Measurements from ENCODE around the gene HDGFL2. TPM values are rescaled to one million over a fixed set of nuclear protein-coding genes. Genes with fewer than 3 reads are reported as not detected.

HDGFL2 gene
- total and polyA plus RNA-seq, 10 donors: 23.2 to 136 (median 28.3) TPM

DNA sequence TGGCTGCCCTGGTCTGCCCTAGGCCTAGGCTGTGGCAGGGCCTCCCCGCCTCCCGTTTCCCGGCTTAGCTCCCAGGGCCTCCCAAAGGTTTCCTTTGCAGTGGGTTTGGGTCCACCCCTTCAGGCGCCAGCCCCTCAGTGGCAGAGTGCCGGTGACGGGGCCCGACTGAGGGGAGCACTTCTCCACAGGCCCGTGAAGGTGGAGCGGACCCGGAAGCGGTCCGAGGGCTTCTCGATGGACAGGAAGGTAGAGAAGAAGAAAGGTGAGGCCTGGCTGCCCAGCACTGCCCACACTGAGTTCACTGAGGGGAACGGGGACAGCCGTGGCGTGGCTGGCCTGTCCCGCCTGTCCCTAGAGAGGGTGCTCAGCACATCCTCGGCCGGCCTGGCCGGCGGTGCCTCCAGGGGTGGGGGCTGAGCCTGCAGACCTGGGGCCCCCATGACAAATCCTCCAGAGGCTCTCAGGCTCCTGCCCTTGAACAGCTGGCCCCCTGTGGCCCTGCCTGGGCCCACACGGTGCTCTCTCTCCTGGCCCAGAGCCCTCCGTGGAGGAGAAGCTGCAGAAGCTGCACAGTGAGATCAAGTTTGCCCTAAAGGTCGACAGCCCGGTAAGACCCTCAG is 25.8 kb downstream of the HDGFL2 start:
- Histone ChIP-seq H3K27ac (no peak overlapping the region), H3K36me3 (peaks cover 0 to 99% (median 90%) of the 10 kb centered on the region in 6 donors), H3K4me1 (no peaks in the 10 kb centered on the region), H3K4me3 (no peak overlapping the region), H3K27me3 (replicated peaks in 1 of 7) (no peaks in the 10 kb centered on the region), H3K9me3 (no peaks in the 10 kb centered on the region)
- WGBS, 5 donors: 92 to 96% (median 92%) methylated on average over 18 to 25 of the region's 25 CpGs
- no peak for DNase-seq
- TF ChIP-seq POLR2AphosphoS5 (IDR thresholded peaks at IDR 0.05): peak in 1 of 3 donors; percentile 8
- TF ChIP-seq, protein P1, sequence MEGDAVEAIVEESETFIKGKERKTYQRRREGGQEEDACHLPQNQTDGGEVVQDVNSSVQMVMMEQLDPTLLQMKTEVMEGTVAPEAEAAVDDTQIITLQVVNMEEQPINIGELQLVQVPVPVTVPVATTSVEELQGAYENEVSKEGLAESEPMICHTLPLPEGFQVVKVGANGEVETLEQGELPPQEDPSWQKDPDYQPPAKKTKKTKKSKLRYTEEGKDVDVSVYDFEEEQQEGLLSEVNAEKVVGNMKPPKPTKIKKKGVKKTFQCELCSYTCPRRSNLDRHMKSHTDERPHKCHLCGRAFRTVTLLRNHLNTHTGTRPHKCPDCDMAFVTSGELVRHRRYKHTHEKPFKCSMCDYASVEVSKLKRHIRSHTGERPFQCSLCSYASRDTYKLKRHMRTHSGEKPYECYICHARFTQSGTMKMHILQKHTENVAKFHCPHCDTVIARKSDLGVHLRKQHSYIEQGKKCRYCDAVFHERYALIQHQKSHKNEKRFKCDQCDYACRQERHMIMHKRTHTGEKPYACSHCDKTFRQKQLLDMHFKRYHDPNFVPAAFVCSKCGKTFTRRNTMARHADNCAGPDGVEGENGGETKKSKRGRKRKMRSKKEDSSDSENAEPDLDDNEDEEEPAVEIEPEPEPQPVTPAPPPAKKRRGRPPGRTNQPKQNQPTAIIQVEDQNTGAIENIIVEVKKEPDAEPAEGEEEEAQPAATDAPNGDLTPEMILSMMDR (IDR thresholded peaks at IDR 0.05 in 8 of 11, conservative IDR thresholded peaks at IDR 0.05 in 3 of 11): no peak
- intact Hi-C loops (cut with DNase I; ENCODE audit: low total_unique reads): no loop called here

DNA sequence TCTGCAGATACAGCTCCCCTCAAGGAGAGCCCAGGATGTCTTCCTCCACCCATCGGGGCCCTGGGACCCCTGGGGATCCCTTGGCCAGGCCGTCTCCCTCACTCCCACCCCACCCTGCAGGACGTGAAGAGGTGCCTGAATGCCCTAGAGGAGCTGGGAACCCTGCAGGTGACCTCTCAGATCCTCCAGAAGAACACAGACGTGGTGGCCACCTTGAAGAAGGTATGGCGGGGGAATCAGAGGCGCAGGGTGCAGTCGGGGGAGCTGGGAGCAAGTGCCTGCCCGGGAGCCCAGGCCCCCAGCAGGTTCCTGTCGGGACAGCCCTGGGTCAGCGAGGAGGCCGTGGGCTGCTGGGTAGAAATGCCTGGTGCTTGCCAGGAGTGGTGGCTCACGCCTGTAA is 26.6 kb downstream of the HDGFL2 start:
- 87 to 98% (median 95%) methylated on average over 9 to 12 of the region's 12 CpGs for WGBS, 5 donors
- H3K27ac ChIP-seq: no peak overlapping the region
- H3K36me3 ChIP-seq: peaks cover 0 to 100% (median 93%) of the 10 kb centered on the region in 6 donors
- no peaks in the 10 kb centered on the region for H3K4me1 ChIP-seq
- H3K4me3 ChIP-seq: no peak overlapping the region
- no peaks in the 10 kb centered on the region for H3K9me3 ChIP-seq
- TF ChIP-seq POLR2A (IDR thresholded peaks at IDR 0.05): no peak
- TF ChIP-seq, protein P1 (IDR thresholded peaks at IDR 0.05 in 8 of 11, conservative IDR thresholded peaks at IDR 0.05 in 3 of 11): no peak
- TF ChIP-seq POLR2AphosphoS5 (IDR thresholded peaks at IDR 0.05): peak in 1 of 3 donors; percentile 8
- H3K27me3 ChIP-seq (replicated peaks in 1 of 7): no peaks in the 10 kb centered on the region
- no peak for DNase-seq
- intact Hi-C loops (cut with DNase I; ENCODE audit: low total_unique reads): no loop called here

DNA sequence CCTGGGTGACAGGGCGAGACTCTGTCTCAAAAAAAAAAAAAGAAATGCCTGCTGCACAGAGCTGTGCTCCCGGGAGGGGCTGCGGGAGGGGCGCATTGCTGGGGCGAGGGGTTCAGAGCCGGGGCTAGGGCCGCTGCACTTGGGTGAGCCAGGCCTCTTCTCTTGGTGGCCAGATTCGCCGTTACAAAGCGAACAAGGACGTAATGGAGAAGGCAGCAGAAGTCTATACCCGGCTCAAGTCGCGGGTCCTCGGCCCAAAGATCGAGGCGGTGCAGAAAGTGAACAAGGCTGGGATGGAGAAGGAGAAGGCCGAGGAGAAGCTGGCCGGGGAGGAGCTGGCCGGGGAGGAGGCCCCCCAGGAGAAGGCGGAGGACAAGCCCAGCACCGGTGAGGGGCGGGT is 27.2 kb downstream of the HDGFL2 start:
- H3K9me3 ChIP-seq: no peaks in the 10 kb centered on the region
- DNase-seq: no peak
- 96 to 97% (median 96%) methylated on average over 23 of the region's 23 CpGs for WGBS, 5 donors
- no peaks in the 10 kb centered on the region for H3K4me1 ChIP-seq
- peaks cover 0 to 100% (median 89%) of the 10 kb centered on the region in 6 donors for H3K36me3 ChIP-seq
- H3K4me3 ChIP-seq: no peak overlapping the region
- intact Hi-C loops (cut with DNase I; ENCODE audit: low total_unique reads): no loop called here
- H3K27ac ChIP-seq: no peak overlapping the region
- no peaks in the 10 kb centered on the region for H3K27me3 ChIP-seq (replicated peaks in 1 of 7)
- no peak for TF ChIP-seq POLR2A (IDR thresholded peaks at IDR 0.05)
- TF ChIP-seq POLR2AphosphoS5 (IDR thresholded peaks at IDR 0.05): no peak
- TF ChIP-seq, protein P1 (IDR thresholded peaks at IDR 0.05 in 8 of 11, conservative IDR thresholded peaks at IDR 0.05 in 3 of 11): no peak

DNA sequence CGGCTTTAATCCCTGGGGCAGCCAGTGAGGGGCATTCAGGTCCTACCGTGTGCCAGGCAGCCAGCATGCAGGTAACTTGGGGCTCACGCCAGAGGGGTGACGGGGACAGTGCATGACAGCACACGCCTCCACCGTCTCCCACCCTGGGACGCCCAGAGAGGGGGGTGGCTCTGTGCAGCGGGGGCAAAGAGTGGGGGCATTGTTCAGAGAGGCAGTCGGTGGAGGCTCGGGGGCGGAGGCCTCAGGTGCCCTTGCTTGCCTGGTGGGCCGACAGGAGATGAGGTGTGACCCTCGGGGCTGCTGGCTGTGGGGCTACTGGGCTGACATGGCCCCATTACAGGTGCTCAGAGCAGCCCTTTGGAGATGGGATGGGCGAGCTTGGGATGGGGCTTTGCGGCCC is 27.8 kb downstream of the HDGFL2 start:
- no peak for DNase-seq
- intact Hi-C loops (cut with DNase I; ENCODE audit: low total_unique reads): no loop called here
- TF ChIP-seq, protein P1 (IDR thresholded peaks at IDR 0.05 in 8 of 11, conservative IDR thresholded peaks at IDR 0.05 in 3 of 11): no peak
- TF ChIP-seq POLR2A (IDR thresholded peaks at IDR 0.05): no peak
- TF ChIP-seq POLR2AphosphoS5 (IDR thresholded peaks at IDR 0.05): peak in 1 of 3 donors; percentile 45
- Histone ChIP-seq H3K4me3 (no peak overlapping the region), H3K36me3 (peaks cover 0 to 100% (median 84%) of the 10 kb centered on the region in 6 donors), H3K27me3 (replicated peaks in 1 of 7) (no peaks in the 10 kb centered on the region), H3K27ac (no peak overlapping the region), H3K9me3 (no peaks in the 10 kb centered on the region), H3K4me1 (no peaks in the 10 kb centered on the region)
- WGBS, 5 donors: 93 to 96% (median 95%) methylated on average over 14 to 15 of the region's 15 CpGs

Measured in spleen (tissue), 11 donors.